HepG2 (cell line): Measurements from ENCODE around the gene ABCB9. TPM values are rescaled to one million over a fixed set of nuclear protein-coding genes. Genes with fewer than 3 reads are reported as not detected.

Experiments used
- CAMTA2 ChIP-seq: sonication (generic); formaldehyde crosslinking; IDR thresholded peaks from 2 replicates; pipeline ENCODE4 v1.4.0; 2020; ENCODE audit warnings: mild to moderate bottlenecking, missing genetic modification reagents, borderline replicate concordance
- CBX1 ChIP-seq: IDR thresholded peaks from one replicate; pipeline ENCODE4 v1.6.1; 2016; ENCODE audit warnings: antibody characterized with exemption, low read depth
- FOXA1 ChIP-seq, 2 experiments: fragments of 450-650 bp in 1 of 2; sonication (generic) in 1 of 2; formaldehyde crosslinking in 1 of 2; IDR thresholded peaks; 2 replicates each; pipeline versions ENCODE4 v1.4.0 to v1.6.1; 2016 to 2020; ENCODE audit warnings: missing genetic modification reagents in 1 of 2
- MEF2D ChIP-seq: sonication (generic); formaldehyde crosslinking; IDR thresholded peaks from 2 replicates; pipeline ENCODE4 v1.5.1; 2020; ENCODE audit warnings: mild to moderate bottlenecking, missing genetic modification reagents
- NFYC ChIP-seq: IDR thresholded peaks from 2 replicates; pipeline ENCODE4 v1.6.1; 2016; ENCODE audit warnings: missing genetic modification reagents, missing compliant biosample characterization
- PAF1 ChIP-seq: IDR thresholded peaks from 2 replicates; pipeline ENCODE4 v1.6.1; 2016; ENCODE audit warnings: missing genetic modification reagents, missing compliant biosample characterization
- POLR2AphosphoS5 ChIP-seq: IDR thresholded peaks from 2 replicates; pipeline ENCODE4 v1.6.1; 2012; ENCODE audit warnings: low read depth, low read length
- RNF2 ChIP-seq: fragments of 450-650 bp; conservative IDR thresholded peaks from 2 replicates; pipeline ENCODE4 v1.6.1; 2016; ENCODE audit warnings: low read depth
- RORA ChIP-seq: sonication (generic); formaldehyde crosslinking; IDR thresholded peaks from 2 replicates; pipeline ENCODE4 v1.5.0; 2020; ENCODE audit warnings: mild to moderate bottlenecking, missing genetic modification reagents, moderate library complexity
- YEATS2 ChIP-seq: sonication (generic); formaldehyde crosslinking; IDR thresholded peaks from 2 replicates; pipeline ENCODE4 v1.4.0; 2020; ENCODE audit warnings: missing genetic modification reagents, borderline replicate concordance
- ZFX ChIP-seq: sonication (generic); formaldehyde crosslinking; IDR thresholded peaks from 2 replicates; pipeline ENCODE4 v1.4.0; 2020; ENCODE audit warnings: mild to moderate bottlenecking, low read depth, missing genetic modification reagents, moderate library complexity
- ZNF138 ChIP-seq: sonication (generic); formaldehyde crosslinking; IDR thresholded peaks from 2 replicates; pipeline ENCODE4 v1.5.0; 2020; ENCODE audit warnings: mild to moderate bottlenecking, low read depth, missing genetic modification reagents
- ZNF431 ChIP-seq: sonication (generic); formaldehyde crosslinking; IDR thresholded peaks from 2 replicates; pipeline ENCODE4 v1.9.0; 2022; ENCODE audit warnings: missing genetic modification reagents, low read depth, mild to moderate bottlenecking, borderline replicate concordance
- ZNF446 ChIP-seq: sonication (generic); formaldehyde crosslinking; IDR thresholded peaks from 2 replicates; pipeline ENCODE4 v1.5.0; 2020; ENCODE audit warnings: mild to moderate bottlenecking, missing genetic modification reagents
- ZNF652 ChIP-seq: IDR thresholded peaks from 2 replicates; pipeline ENCODE4 v1.6.1; 2016; ENCODE audit warnings: low read depth, borderline replicate concordance
- ZNF891 ChIP-seq: sonication (generic); formaldehyde crosslinking; IDR thresholded peaks from 2 replicates; pipeline ENCODE4 v1.5.0; 2020; ENCODE audit warnings: mild to moderate bottlenecking, missing genetic modification reagents
- polyA plus RNA-seq, 8 experiments: library from polyadenylated mRNA; depleted of rRNA in 3 of 8; stranded (reverse) in 7 of 8; unstranded in 1 of 8; fragments of >200 nt; fragmentation: Illumina TruSeq in 4 of 8; extraction: Trizol in 4 of 8; gene quantifications; 2 replicates each; pipeline versions ENCODE4 v1.2.1 to v1.2.3, GENCODE V29; 2011 to 2016; ENCODE audit warnings: low read depth in 4 of 8, missing spikeins in 1 of 8, mixed read lengths in 1 of 8; ENCODE audit not compliant: insufficient read depth in 1 of 8
- total RNA-seq, 5 experiments: library from RNA; depleted of rRNA; stranded (reverse); fragments of >200 nt; fragmentation: Illumina TruSeq; extraction: Trizol; gene quantifications; 2 replicates each; pipeline ENCODE4 v1.2.3, GENCODE V29; 2016; ENCODE audit warnings: low read depth in 1 of 5
- TF ChIP-seq, protein P1 (sequence below): sonication (generic); formaldehyde crosslinking; IDR thresholded peaks from 2 replicates; pipeline ENCODE4 v1.4.0; 2020; ENCODE audit warnings: mild to moderate bottlenecking, low read depth, missing genetic modification reagents
- TF ChIP-seq, protein P2 (sequence below), 2 experiments: fragments of 450-650 bp in 1 of 2; sonication (generic) in 1 of 2; formaldehyde crosslinking in 1 of 2; IDR thresholded peaks; 2 replicates each; pipeline versions ENCODE4 v1.6.1 to v1.8.0; 2016 to 2022; ENCODE audit warnings: antibody characterized with exemption in 1 of 2, mild to moderate bottlenecking in 1 of 2, missing genetic modification reagents in 1 of 2
- TF ChIP-seq, protein P3 (sequence below): sonication (generic); formaldehyde crosslinking; IDR thresholded peaks from 2 replicates; pipeline ENCODE4 v1.9.0; 2021; ENCODE audit warnings: missing genetic modification reagents, borderline replicate concordance

ABCB9 gene
- total and polyA plus RNA-seq, 2 of the 13 experiments (the other 11 are each of a cell fraction or from before 2014, with no cell fraction given) = 5.1 to 6.0 TPM

DNA sequence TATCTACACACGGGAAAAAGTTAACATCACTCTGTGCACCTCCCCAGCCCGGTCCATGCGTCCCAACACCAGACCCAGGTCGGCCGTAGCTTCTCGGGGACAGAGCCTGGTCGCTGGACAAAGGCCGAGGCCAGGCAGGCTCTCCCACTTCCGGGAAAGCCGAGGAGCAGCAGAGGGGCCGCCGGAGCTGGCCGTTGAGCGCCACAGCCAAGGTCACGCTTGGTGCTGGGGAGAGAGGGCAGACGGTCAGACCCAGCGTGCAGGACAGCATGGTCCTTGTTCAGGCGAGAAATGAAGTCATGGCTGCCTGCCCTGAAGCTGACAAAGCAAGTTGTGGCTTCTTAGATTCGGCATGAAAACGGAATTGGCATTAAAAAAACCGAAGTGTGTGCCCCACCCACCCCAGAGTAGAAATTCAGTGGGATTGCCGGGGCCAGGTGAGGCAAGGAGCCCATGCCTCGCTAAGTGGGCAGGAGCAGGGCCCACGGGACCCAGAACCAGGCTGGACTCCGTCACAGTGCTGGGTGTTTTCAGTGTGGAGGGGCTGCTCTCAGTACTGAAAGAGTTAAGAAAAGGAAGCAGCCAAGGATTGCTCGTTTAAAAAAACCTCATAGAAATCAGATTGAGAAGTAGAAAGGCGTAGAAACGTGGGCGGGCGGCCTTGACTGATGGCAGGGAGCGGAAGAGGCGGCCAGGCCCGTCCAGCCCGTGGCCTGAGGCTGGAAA is 18.5 kb upstream of the ABCB9 start (continued):
- TF ChIP-seq ZNF652 = peak; percentile 54; the same call in 1 of the 2 replicates
- no peak for TF ChIP-seq ZNF138 (CRISPR knock-in tag)
- TF ChIP-seq, protein P1, sequence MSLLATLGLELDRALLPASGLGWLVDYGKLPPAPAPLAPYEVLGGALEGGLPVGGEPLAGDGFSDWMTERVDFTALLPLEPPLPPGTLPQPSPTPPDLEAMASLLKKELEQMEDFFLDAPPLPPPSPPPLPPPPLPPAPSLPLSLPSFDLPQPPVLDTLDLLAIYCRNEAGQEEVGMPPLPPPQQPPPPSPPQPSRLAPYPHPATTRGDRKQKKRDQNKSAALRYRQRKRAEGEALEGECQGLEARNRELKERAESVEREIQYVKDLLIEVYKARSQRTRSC = 0 out of 2 replicates have a peak, but pooled peaks have one; percentile 24
- no peak; the same call in 1 of the 2 replicates for TF ChIP-seq ZNF431 (CRISPR knock-in tag)
- 0 out of 2 replicates have a peak, but pooled peaks have one; percentile 29 for TF ChIP-seq RNF2
- TF ChIP-seq RORA (CRISPR knock-in tag) = no peak
- TF ChIP-seq CAMTA2 (CRISPR knock-in tag) = no peak
- TF ChIP-seq, protein P2, sequence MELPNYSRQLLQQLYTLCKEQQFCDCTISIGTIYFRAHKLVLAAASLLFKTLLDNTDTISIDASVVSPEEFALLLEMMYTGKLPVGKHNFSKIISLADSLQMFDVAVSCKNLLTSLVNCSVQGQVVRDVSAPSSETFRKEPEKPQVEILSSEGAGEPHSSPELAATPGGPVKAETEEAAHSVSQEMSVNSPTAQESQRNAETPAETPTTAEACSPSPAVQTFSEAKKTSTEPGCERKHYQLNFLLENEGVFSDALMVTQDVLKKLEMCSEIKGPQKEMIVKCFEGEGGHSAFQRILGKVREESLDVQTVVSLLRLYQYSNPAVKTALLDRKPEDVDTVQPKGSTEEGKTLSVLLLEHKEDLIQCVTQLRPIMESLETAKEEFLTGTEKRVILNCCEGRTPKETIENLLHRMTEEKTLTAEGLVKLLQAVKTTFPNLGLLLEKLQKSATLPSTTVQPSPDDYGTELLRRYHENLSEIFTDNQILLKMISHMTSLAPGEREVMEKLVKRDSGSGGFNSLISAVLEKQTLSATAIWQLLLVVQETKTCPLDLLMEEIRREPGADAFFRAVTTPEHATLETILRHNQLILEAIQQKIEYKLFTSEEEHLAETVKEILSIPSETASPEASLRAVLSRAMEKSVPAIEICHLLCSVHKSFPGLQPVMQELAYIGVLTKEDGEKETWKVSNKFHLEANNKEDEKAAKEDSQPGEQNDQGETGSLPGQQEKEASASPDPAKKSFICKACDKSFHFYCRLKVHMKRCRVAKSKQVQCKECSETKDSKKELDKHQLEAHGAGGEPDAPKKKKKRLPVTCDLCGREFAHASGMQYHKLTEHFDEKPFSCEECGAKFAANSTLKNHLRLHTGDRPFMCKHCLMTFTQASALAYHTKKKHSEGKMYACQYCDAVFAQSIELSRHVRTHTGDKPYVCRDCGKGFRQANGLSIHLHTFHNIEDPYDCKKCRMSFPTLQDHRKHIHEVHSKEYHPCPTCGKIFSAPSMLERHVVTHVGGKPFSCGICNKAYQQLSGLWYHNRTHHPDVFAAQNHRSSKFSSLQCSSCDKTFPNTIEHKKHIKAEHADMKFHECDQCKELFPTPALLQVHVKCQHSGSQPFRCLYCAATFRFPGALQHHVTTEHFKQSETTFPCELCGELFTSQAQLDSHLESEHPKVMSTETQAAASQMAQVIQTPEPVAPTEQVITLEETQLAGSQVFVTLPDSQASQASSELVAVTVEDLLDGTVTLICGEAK (IDR thresholded peaks at IDR 0.05) = no peak
- TF ChIP-seq, protein P2 (CRISPR knock-in tag; IDR thresholded peaks at IDR 0.05) = peak; percentile 54; the same call in 1 of the 2 replicates
- TF ChIP-seq YEATS2 = peak; percentile 65; the same call in 1 of the 2 replicates
- TF ChIP-seq, protein P3, sequence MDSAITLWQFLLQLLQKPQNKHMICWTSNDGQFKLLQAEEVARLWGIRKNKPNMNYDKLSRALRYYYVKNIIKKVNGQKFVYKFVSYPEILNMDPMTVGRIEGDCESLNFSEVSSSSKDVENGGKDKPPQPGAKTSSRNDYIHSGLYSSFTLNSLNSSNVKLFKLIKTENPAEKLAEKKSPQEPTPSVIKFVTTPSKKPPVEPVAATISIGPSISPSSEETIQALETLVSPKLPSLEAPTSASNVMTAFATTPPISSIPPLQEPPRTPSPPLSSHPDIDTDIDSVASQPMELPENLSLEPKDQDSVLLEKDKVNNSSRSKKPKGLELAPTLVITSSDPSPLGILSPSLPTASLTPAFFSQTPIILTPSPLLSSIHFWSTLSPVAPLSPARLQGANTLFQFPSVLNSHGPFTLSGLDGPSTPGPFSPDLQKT (CRISPR knock-in tag) = no peak
- no peak for TF ChIP-seq PAF1 (CRISPR knock-in tag)
- TF ChIP-seq ZNF891 = no peak
- peak; percentile 66; the same call in 1 of the 2 replicates for TF ChIP-seq MEF2D
- TF ChIP-seq ZFX = peak; percentile 87
- TF ChIP-seq FOXA1 (IDR thresholded peaks at IDR 0.05) = no peak
- TF ChIP-seq FOXA1 (CRISPR knock-in tag; IDR thresholded peaks at IDR 0.05) = peak; percentile 25; the same call in 1 of the 2 replicates
- TF ChIP-seq NFYC (CRISPR knock-in tag) = no peak
- peak; percentile 35 for TF ChIP-seq POLR2AphosphoS5
- no peak for TF ChIP-seq ZNF446 (CRISPR knock-in tag)
- no peak for TF ChIP-seq CBX1
